ENCODE data around the gene NTRK1.
"Not testable (repeated sequence)": the region's sequence is repeated elsewhere in the genome, so short reads cannot be mapped to it uniquely, and the experiment has no call there.

The NTRK1 gene

DNA sequence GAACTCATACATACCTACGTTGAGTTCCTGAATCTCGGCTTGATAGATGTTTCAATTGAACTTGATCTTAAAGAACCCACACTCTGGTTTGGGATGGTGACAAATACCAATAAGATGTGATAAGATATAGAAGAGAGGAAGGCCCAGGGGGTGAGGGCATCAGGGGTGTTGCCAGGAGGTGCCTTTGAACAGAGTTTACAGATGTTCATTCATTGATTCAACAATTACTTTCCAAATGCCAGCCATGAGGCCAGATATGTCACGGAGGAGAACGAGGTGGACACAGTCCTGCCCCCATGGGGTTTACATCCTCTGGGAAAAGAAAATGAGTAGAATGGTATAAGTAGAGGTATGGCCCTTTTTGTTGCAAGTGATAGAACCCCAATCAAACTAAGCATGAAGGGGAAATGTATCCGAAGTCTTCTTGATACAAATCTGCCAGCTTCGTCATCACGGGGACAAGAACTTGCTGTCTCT lies 60.4 kb downstream of the NTRK1 start:
- no peak for DNase-seq

- no peak for DNase-seq
These were observed 62.5 kb downstream of the NTRK1 start for GRCh38 chr1:156922986-156923669.

DNA sequence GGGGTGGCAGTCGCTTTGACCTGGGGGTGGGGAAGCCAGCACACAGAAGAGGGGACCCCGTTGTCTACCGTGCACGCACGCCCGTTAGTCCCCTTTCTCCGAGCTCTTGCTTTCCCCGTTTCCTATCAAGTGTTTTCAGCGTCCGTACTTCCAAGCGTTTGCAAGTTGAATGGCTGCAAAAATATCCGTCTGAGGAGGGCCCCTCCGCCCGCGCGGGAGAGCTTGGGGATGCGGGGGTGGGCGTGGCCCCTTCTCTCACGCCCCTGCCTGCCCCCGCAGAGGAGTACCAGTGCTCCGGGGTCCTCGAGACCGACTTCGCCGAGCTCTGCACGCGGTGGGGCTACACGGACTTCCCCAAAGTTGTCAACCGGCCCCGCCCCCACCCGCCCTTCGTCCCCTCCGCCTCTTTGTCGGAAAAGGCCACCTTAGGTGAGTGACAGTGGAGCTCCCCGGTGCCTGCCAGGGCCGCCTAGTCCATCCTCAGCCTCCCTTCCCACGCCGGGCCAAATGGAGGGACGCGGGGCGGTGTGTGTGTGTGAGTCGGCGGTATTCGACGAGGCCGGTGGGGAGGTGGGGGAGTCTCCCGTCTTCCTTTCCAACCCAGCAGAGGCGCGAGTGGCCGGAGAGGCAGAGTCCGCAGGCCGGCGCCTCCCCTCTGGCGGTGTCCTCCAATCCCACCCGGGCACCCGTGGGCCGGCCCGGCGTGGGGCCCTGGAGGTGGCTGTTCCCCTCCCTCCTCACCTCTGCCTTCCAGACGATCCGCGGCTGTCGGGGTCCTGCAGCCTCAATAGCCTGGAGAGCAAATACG lies 63.2 kb downstream of the NTRK1 start:
- no peak for DNase-seq

GRCh38 chr1:156924478-156925153 lies 64.0 kb downstream of the NTRK1 start:
- DNase-seq = no peak

GRCh38 chr1:156925154-156926010 lies 64.7 kb downstream of the NTRK1 start:
- DNase-seq = no peak

DNA sequence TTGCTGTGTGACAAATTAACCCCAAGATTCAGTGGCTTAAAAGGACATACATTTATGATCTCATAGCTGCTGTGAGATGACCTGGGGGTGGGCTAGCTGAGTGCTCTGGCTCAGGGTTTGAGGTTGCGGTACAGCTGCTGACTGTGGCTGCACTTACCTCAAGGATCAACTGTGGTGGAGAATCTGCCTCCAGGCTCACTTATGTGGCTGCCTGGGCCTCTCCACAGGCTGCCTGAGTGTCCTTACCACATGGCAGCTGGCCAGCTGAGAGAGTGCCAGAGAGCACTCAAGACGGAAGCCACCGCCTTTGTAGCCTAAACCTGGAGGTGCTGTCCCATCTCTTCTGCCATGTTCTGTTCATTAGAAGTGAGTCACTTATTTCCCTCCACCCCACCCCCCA lies 65.5 kb downstream of the NTRK1 start:
- DNase-seq = no peak

DNA sequence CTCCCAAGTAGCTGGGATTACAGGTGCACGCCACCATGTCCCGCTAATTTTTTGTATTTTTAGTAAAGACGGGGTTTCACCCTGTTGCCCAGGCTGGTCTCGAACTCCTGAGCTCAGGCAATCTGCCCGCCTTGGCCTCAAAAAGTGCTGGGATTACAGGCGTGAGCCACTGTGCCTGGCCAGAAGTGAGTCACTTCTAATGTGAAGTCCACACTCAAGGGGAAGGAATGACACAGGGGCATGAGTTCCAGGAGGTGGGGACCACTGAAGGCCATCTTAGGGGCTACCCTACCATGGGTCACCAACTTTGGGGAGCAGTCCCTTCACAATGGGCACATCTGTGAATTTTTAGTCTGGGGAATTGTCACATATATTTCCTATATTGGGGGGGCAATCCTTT lies 66.0 kb downstream of the NTRK1 start:
- DNase-seq = not testable (repeated sequence)

- DNase-seq = peak; percentile 39 to 69
These were observed 66.8 kb downstream of the NTRK1 start for GRCh38 chr1:156927215-156928042.

- no peak for DNase-seq
These were observed 67.5 kb downstream of the NTRK1 start for GRCh38 chr1:156928043-156928602.

GRCh38 chr1:156929596-156930238 lies 69.1 kb downstream of the NTRK1 start:
- DNase-seq = no peak

GRCh38 chr1:156930483-156930882 lies 69.8 kb downstream of the NTRK1 start:
- DNase-seq = no peak
